Mesenchymal stem cell (in vitro differentiated cells and primary cell): Measurements from ENCODE around the gene ENDOD1.
A peak's percentile ranks its signal among the peaks of the same experiment; 100 is the strongest.

Source experiments
- DNase-seq: peaks from one replicate; pipeline ENCODE4 v3.0.0-alpha.2; 2013
- H2AFZ ChIP-seq: one replicate; pipeline ENCODE4 v1.6.1; 2013; ENCODE audit warnings: low read depth, mild to moderate bottlenecking, control low read depth, inconsistent platforms, low read length, moderate library complexity
- H2AK5ac ChIP-seq: 2 replicates; pipeline ENCODE4 v1.6.1; 2013; ENCODE audit warnings: low read length, moderate library complexity, mild to moderate bottlenecking, inconsistent platforms; ENCODE audit not compliant: severe bottlenecking
- H2BK120ac ChIP-seq: one replicate; pipeline ENCODE4 v1.6.1; 2013; ENCODE audit warnings: low read depth, mild to moderate bottlenecking, inconsistent platforms, low read length, moderate library complexity
- H2BK12ac ChIP-seq, 2 experiments: one replicate each; pipeline ENCODE4 v1.6.1; 2013; ENCODE audit warnings: inconsistent platforms in 2 of 2, low read length in 2 of 2, mild to moderate bottlenecking in 2 of 2, moderate library complexity in 2 of 2, control low read depth in 1 of 2
- H2BK15ac ChIP-seq: one replicate; pipeline ENCODE4 v1.6.1; 2013; ENCODE audit warnings: mild to moderate bottlenecking, low read depth, inconsistent platforms; ENCODE audit not compliant: poor library complexity, severe bottlenecking
- H2BK5ac ChIP-seq: 2 replicates; pipeline ENCODE4 v1.6.1; 2013; ENCODE audit warnings: low read depth, mild to moderate bottlenecking, low read length, control low read depth, inconsistent platforms; ENCODE audit not compliant: poor library complexity, severe bottlenecking
- H3K14ac ChIP-seq, 2 experiments: one replicate each; pipeline ENCODE4 v1.6.1; 2013; ENCODE audit warnings: inconsistent platforms in 2 of 2, low read length in 2 of 2, control low read depth in 1 of 2, mild to moderate bottlenecking in 1 of 2, moderate library complexity in 1 of 2
- H3K18ac ChIP-seq, 2 experiments: one replicate each; pipeline ENCODE4 v1.6.1; 2013; ENCODE audit warnings: inconsistent platforms in 2 of 2, low read length in 2 of 2, control low read depth in 1 of 2, low read depth in 1 of 2, mild to moderate bottlenecking in 1 of 2
- H3K23ac ChIP-seq, 2 experiments: one replicate each; pipeline ENCODE4 v1.6.1; 2013; ENCODE audit warnings: inconsistent platforms in 2 of 2, low read length in 2 of 2, mild to moderate bottlenecking in 2 of 2, moderate library complexity in 2 of 2, control low read depth in 1 of 2
- H3K27ac ChIP-seq: 2 replicates; pipeline ENCODE4 v1.5.1; 2013; ENCODE audit warnings: mild to moderate bottlenecking, moderate library complexity, low read length, control low read depth, inconsistent platforms; ENCODE audit not compliant: poor library complexity, severe bottlenecking
- H3K27me3 ChIP-seq, 2 experiments: 2 replicates each; pipeline versions ENCODE4 v1.6.1 to v1.7.0; 2013; ENCODE audit warnings: low read length in 2 of 2, mild to moderate bottlenecking in 2 of 2, moderate library complexity in 2 of 2, control low read depth in 1 of 2, inconsistent platforms in 1 of 2; ENCODE audit not compliant: control insufficient read depth in 1 of 2, insufficient read depth in 1 of 2
- H3K36me3 ChIP-seq, 2 experiments: 2 replicates each; pipeline versions ENCODE4 v1.6.1 to v1.7.0; 2013; ENCODE audit warnings: low read length in 2 of 2, control low read depth in 1 of 2, inconsistent platforms in 1 of 2, low read depth in 1 of 2, mild to moderate bottlenecking in 1 of 2; ENCODE audit not compliant: insufficient read depth in 2 of 2, control insufficient read depth in 1 of 2
- H3K4ac ChIP-seq, 2 experiments: one replicate each; pipeline ENCODE4 v1.6.1; 2013; ENCODE audit warnings: inconsistent platforms in 2 of 2, low read length in 2 of 2, mild to moderate bottlenecking in 2 of 2, moderate library complexity in 2 of 2, control low read depth in 1 of 2, low read depth in 1 of 2
- H3K4me1 ChIP-seq: 2 replicates; pipeline ENCODE4 v1.6.1; 2013; ENCODE audit warnings: low read depth, low read length, control low read depth; ENCODE audit not compliant: control insufficient read depth, insufficient read depth
- H3K4me2 ChIP-seq: 2 replicates; pipeline ENCODE4 v1.6.1; 2013; ENCODE audit warnings: low read length, mild to moderate bottlenecking, inconsistent platforms; ENCODE audit not compliant: poor library complexity, severe bottlenecking
- H3K4me3 ChIP-seq, 2 experiments: 2 replicates each; pipeline versions ENCODE4 v1.5.1 to v1.7.0; 2013; ENCODE audit warnings: low read length in 2 of 2, mild to moderate bottlenecking in 2 of 2, control low read depth in 1 of 2, low read depth in 1 of 2; ENCODE audit not compliant: insufficient read depth in 1 of 2
- H3K79me1 ChIP-seq: replicated peaks from 2 replicates; pipeline ENCODE4 v1.6.1; 2013; ENCODE audit warnings: mild to moderate bottlenecking, control low read depth, low read length, inconsistent platforms; ENCODE audit not compliant: poor library complexity, severe bottlenecking
- H3K9ac ChIP-seq: 2 replicates; pipeline ENCODE4 v1.7.0; 2013; ENCODE audit warnings: mild to moderate bottlenecking, low read length, moderate library complexity
- H3K9me3 ChIP-seq: 2 replicates; pipeline ENCODE4 v1.7.0; 2013; ENCODE audit warnings: mild to moderate bottlenecking, low read length; ENCODE audit not compliant: control insufficient read depth
- H4K8ac ChIP-seq: one replicate; pipeline ENCODE4 v1.6.1; 2013; ENCODE audit warnings: inconsistent platforms, mild to moderate bottlenecking, low read length, moderate library complexity
- H4K91ac ChIP-seq: one replicate; pipeline ENCODE4 v1.6.1; 2013; ENCODE audit warnings: mild to moderate bottlenecking, low read length, inconsistent platforms
- WGBS: methylation state at CpG from one replicate; pipeline ENCODE4 v1.1.7; 2013; ENCODE audit warnings: mixed read lengths; 5-methylcytosine and 5-hydroxymethylcytosine counted together

Gene ENDOD1

GRCh38 chr11:95140397-95141033, 50.9 kb downstream of the ENDOD1 start:
- H3K4me2 ChIP-seq, result no peak overlapping the region
- no peaks in the 10 kb centered on the region for H3K4me1 ChIP-seq
- H2AFZ ChIP-seq, result no peak overlapping the region
- H2BK120ac ChIP-seq, result no peak overlapping the region
- H3K27ac ChIP-seq, result no peak overlapping the region
- H3K36me3 ChIP-seq, result no peaks in the 10 kb centered on the region
- H4K8ac ChIP-seq, result no peak overlapping the region
- no peak overlapping the region for H3K23ac ChIP-seq
- H4K91ac ChIP-seq, result no peak overlapping the region
- WGBS, result 82% methylated on average over 2 of the region's 4 CpGs
- no peaks in the 10 kb centered on the region for H3K79me1 ChIP-seq
- no peak overlapping the region for H2BK15ac ChIP-seq
- no peak overlapping the region for H2BK12ac ChIP-seq
- no peak overlapping the region for H2BK5ac ChIP-seq
- no peaks in the 10 kb centered on the region for H3K9me3 ChIP-seq
- H3K4ac ChIP-seq, result no peak overlapping the region
- no peak overlapping the region for H2AK5ac ChIP-seq
- no peak overlapping the region for H3K4me3 ChIP-seq
- H3K18ac ChIP-seq, result no peak overlapping the region
- peaks cover 0 to 14% of the 10 kb centered on the region in 2 experiments for H3K27me3 ChIP-seq
- DNase-seq, result peak; percentile 42
- H3K9ac ChIP-seq, result no peak overlapping the region
- H3K14ac ChIP-seq, result no peak overlapping the region

- Histone ChIP-seq H2BK5ac (no peak overlapping the region), H3K18ac (peak overlapping the region in 1 of 2 experiments; percentile 11), H3K4me2 (no peak overlapping the region), H3K27me3 (peaks cover 0 to 14% of the 10 kb centered on the region in 2 experiments), H2AK5ac (no peak overlapping the region), H3K4ac (no peak overlapping the region), H3K36me3 (no peaks in the 10 kb centered on the region), H3K9me3 (no peaks in the 10 kb centered on the region), H3K79me1 (no peaks in the 10 kb centered on the region), H2BK120ac (no peak overlapping the region), H3K9ac (peak overlapping the region; percentile 40), H4K8ac (no peak overlapping the region), H3K27ac (no peak overlapping the region), H3K14ac (no peak overlapping the region), H2BK15ac (no peak overlapping the region), H3K4me3 (no peak overlapping the region), H2BK12ac (peak overlapping the region in 1 of 2 experiments; percentile 31), H3K4me1 (no peaks in the 10 kb centered on the region), H3K23ac (no peak overlapping the region), H4K91ac (no peak overlapping the region), H2AFZ (no peak overlapping the region)
- DNase-seq, result no peak
- WGBS, result 100% methylated on average over 1 of the region's 2 CpGs
These were observed 52.8 kb downstream of the ENDOD1 start for GRCh38 chr11:95142431-95142830.

- Histone ChIP-seq H3K14ac (peak overlapping the region in 1 of 2 experiments; percentile 44), H3K79me1 (no peaks in the 10 kb centered on the region), H3K36me3 (no peaks in the 10 kb centered on the region), H2BK15ac (no peak overlapping the region), H3K4me3 (peak overlapping the region in 1 of 2 experiments; percentile 5), H3K9ac (peak overlapping the region; percentile 40), H3K4me1 (peaks cover 2% of the 10 kb centered on the region), H3K23ac (no peak overlapping the region), H3K18ac (peak overlapping the region; percentile 52 to 69), H2AFZ (no peak overlapping the region), H3K4ac (peak overlapping the region; percentile 6 to 62), H2AK5ac (no peak overlapping the region), H2BK120ac (no peak overlapping the region), H4K8ac (peak overlapping the region; percentile 45), H2BK12ac (peak overlapping the region; percentile 65 to 91), H3K27ac (no peak overlapping the region), H3K4me2 (no peak overlapping the region), H4K91ac (peak overlapping the region; percentile 80), H3K27me3 (peaks cover 0 to 14% of the 10 kb centered on the region in 2 experiments), H2BK5ac (no peak overlapping the region), H3K9me3 (no peaks in the 10 kb centered on the region)
- peak; percentile 42 for DNase-seq
- 75% methylated on average over 6 of the region's 6 CpGs for whole genome bisulfite sequencing
These were observed 53.5 kb downstream of the ENDOD1 start for GRCh38 chr11:95143106-95143681.

GRCh38 chr11:95144313-95145235, 54.9 kb downstream of the ENDOD1 start:
- no peak overlapping the region for H2AFZ ChIP-seq
- peak overlapping the region; percentile 36 for H2BK120ac ChIP-seq
- no peaks in the 10 kb centered on the region for H3K79me1 ChIP-seq
- H3K36me3 ChIP-seq, result no peaks in the 10 kb centered on the region
- no peak overlapping the region for H3K4me3 ChIP-seq
- H2AK5ac ChIP-seq, result no peak overlapping the region
- no peak overlapping the region for H2BK15ac ChIP-seq
- peak overlapping the region; percentile 86 for H4K8ac ChIP-seq
- no peaks in the 10 kb centered on the region for H3K9me3 ChIP-seq
- peak overlapping the region; percentile 71 for H4K91ac ChIP-seq
- H2BK5ac ChIP-seq, result no peak overlapping the region
- WGBS, result 60% methylated on average over 7 of the region's 7 CpGs
- H3K27ac ChIP-seq, result no peak overlapping the region
- H3K4me1 ChIP-seq, result peaks cover 7% of the 10 kb centered on the region
- H2BK12ac ChIP-seq, result peak overlapping the region; percentile 44 to 91
- H3K9ac ChIP-seq, result no peak overlapping the region
- H3K4ac ChIP-seq, result peak overlapping the region; percentile 3 to 27
- DNase-seq, result peak; percentile 47
- H3K4me2 ChIP-seq, result no peak overlapping the region
- H3K18ac ChIP-seq, result peak overlapping the region; percentile 26 to 69
- peaks cover 0 to 14% of the 10 kb centered on the region in 2 experiments for H3K27me3 ChIP-seq
- H3K23ac ChIP-seq, result no peak overlapping the region
- H3K14ac ChIP-seq, result no peak overlapping the region
